Umbilical cord (tissue), 2 donors: ENCODE data around the gene IFIT3. TPM values are rescaled to one million over a fixed set of nuclear protein-coding genes. Genes with fewer than 3 reads are reported as not detected.

Source experiments
- DNase-seq: peaks from one replicate; pipeline ENCODE4 v3.0.0-alpha.2; 2015; ENCODE audit warnings: low spot score
- total RNA-seq: library from RNA; depleted of rRNA; stranded (reverse); fragments of >200 nt; gene quantifications from one replicate; pipeline ENCODE4 v1.2.3, GENCODE V29; 2014; ENCODE audit warnings: low replicate concordance; ENCODE audit not compliant: insufficient read depth

Gene IFIT3
- total RNA-seq, 1 donor from 2014 or later, result 16.1 TPM

DNA sequence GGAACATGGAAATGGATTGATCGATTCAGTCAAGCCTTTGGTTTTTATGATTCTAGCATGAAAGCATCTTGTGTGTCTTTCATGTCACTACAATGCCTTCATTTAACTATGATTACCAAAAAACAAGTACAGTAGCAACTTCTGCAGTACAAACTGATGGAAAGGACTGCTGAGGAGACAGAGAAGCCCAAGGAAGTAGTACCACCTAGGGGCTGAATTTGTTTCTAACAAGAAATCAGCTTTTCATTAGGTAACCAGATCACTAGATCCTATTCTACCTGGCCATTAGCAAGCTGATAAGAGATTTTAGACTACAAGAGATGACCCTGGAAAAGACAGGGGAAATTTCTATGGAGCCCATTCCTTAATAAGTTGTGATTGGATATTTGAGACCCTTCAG lies 61.5 kb downstream of the IFIT3 start:
- DNase-seq, result peak; percentile 48

Other genes starting within 250 kb of the IFIT3 start
- 6.5 TPM for gene CH25H, start 120.7 kb upstream of the IFIT3 start, total RNA-seq
- 55.1 TPM for gene LIPA, start 76.2 kb upstream of the IFIT3 start, total RNA-seq
- 9.1 TPM for gene IFIT2, start 26.0 kb upstream of the IFIT3 start, total RNA-seq
- gene IFIT1B, start 50.1 kb downstream of the IFIT3 start, total RNA-seq, result 26.5 TPM
- gene IFIT1, start 64.6 kb downstream of the IFIT3 start, total RNA-seq, result 20.5 TPM
- 13.5 TPM for gene IFIT5, start 86.6 kb downstream of the IFIT3 start, total RNA-seq
- 2.2 TPM for gene SLC16A12, start 207.6 kb downstream of the IFIT3 start, total RNA-seq